T47D (cell line): ENCODE data around the gene RPL27.

Experiments used
- DNase-seq, 2 experiments: peaks; one replicate each; pipeline versions ENCODE4 v3.0.0 to v3.0.0-alpha.2; 2011 to 2012; ENCODE audit warnings: low read depth in 1 of 2, low spot score in 1 of 2
- JUND ChIP-seq: IDR thresholded peaks from 2 replicates; pipeline ENCODE4 v1.6.1; 2012; ENCODE audit warnings: low read depth
- in situ Hi-C: cut with HindIII; loops from 2 replicates; pipeline ENCODE4 v1.10.0; 2016; ENCODE audit warnings: low sequenced_read_pairs, low pct_unique_long_range_greater_than_20kb

Gene RPL27

DNA sequence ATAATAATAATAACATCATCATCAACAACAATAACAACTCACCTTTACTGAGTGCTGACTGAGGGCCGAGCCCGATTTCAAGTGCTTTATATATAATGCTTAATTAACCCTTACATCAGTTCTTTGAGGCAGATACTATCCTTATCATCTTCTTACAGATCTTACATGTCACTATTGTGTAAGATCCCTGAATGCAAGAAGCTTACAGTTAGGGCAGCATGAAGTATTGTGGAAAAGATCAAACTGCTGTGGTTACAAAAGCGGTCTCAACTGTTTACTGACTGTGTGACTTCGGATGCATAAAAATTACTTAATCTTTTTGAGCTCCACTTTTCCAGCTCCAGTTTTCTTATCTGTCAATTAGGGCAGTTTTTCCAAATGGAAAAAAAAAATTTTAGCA, 20.7 kb downstream of the RPL27 start:
- in situ Hi-C loops = no loop called here
- DNase-seq = no peak
- TF ChIP-seq JUND = no peak

DNA sequence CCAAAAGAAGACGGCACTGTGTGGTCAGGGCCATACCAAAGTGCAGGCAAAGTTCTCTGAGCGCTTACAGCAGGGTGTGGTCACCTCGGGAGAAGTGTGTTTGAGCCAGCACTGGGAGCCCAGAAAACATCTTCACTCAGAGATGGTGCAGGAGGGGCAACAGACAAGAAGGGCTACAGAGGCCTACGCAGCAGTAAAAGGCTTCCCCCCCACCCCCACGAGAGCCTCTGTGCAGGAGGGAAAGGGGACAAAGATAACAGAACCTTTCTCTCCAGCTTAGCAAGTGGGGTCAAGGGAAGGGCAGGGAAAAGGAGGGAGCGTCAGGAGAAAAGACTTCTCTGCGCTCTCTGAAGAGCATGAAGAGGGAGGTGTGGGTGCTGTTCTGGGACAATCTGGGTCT, 21.2 kb downstream of the RPL27 start:
- DNase-seq = no peak
- TF ChIP-seq JUND = no peak
- in situ Hi-C loops = no loop called here

DNA sequence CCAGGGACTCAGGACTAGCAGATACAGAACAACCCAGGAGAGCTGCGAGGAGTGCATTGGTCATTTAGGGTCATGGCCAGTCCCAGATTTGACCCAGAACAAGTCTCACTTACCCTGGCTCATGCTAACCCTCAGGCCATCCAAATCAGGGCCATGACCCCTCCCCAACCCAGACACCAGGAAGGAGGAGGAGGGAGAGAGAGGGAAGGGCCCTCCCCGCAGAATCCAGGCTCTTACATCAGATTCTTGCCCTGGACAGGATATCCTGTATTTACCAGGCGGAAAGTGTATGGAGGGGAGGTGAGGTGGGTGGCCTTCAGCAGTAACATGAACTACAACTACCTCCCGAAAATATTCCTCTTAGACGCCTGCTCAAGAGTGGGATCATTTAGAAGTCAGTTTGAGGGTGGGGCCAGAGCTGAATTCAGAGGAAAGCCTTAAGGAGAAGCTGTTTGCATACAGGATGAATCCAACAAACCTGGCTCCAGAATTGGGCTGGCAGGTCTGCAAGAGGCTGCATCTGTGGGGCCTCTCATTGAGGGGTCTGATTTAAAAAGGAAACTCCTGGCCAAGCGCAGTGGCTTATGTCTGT, 21.9 kb downstream of the RPL27 start:
- TF ChIP-seq JUND = no peak
- DNase-seq = no peak
- in situ Hi-C loops = no loop called here

DNA sequence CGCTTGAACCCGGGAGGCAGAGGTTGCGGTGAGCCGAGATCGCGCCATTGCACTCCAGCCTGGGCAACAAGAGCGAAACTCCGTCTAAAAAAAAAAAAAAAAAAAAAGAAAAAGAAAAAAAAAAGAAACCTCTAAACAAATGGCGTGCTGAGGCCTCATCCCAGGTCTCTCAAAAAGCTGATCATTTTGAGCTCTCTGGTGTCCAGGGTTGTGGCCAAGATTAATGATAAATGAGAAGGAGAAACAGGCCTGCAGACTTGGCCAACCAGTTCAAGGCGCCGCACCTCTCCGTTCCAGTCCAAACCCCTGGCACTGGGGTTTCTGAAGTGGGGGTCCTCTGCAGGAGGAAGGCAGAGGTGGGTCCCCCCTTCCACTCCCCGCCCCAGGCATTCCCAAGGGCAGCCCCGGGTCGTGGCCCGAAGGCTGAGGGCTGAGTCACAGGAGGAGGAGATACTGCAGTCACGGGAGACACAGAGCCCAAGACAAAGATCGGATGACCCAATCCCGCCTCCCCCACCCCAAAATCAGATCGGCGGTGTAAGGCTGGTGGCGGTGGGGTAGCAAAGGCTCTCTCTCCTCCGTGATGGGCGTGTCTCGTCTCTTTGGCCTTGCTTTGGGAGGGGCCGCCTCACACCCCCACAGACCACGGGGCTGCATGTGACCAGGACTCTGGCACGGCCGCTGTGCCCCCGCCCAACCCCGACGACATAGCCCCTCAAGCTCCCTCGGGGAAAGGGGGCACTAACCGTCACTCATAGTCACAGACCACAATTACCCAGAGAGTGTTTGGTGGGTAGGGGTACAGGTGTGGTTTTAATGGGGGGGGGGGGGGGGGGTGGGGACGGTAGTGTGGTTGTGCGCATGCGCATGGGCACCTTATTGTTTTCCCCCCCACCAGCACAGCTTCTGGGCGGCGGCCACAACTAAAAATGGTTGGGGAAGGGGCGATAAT, 22.8 kb downstream of the RPL27 start:
- in situ Hi-C loops = no loop called here
- TF ChIP-seq JUND = no peak
- DNase-seq = peak; percentile 67 to 87

DNA sequence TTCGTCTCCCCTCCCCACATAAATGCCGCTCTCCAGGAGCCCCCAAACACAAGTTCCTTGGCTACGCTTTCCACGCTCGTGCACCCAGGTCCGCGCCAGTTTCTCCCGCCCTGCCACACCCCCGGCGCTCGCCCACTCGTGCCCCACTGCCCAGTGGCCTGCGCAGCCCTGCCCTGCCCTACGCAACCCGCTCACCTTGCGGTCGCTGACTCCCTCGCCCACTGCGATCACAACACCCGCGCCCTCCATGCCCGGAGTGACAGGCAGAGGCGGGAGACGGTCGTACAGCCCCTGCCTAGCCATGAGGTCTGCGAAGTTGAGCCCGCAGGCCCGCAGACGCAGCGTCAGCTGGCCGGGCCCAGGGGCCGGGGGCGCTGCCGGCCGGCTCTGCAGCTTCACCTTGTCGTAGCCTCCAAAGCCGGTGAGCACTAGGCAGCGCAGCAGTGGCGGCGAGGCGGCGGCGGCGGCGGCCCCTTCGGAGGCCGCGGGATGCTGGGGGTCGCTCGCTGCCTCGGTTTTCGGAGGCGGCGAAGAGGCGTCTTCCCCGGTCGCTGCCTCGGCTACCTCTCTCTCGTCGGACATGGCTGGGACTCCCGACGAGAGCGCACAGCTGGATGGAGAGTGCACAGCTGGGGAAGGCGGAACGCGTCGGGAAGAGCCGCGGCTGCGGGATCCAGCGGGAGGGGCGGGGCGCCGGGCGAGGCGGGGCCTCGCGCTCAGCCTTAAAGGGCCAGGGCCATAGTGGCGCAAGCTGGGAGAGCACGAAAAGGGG, 23.7 kb downstream of the RPL27 start, which contains the start of gene VAT1:
Gene VAT1, minus strand, starts transcription at position 645 of the 772 bp plus-strand sequence. Its CDS starts 63 bp downstream, at position 582.
- in situ Hi-C loops = no loop called here

DNA sequence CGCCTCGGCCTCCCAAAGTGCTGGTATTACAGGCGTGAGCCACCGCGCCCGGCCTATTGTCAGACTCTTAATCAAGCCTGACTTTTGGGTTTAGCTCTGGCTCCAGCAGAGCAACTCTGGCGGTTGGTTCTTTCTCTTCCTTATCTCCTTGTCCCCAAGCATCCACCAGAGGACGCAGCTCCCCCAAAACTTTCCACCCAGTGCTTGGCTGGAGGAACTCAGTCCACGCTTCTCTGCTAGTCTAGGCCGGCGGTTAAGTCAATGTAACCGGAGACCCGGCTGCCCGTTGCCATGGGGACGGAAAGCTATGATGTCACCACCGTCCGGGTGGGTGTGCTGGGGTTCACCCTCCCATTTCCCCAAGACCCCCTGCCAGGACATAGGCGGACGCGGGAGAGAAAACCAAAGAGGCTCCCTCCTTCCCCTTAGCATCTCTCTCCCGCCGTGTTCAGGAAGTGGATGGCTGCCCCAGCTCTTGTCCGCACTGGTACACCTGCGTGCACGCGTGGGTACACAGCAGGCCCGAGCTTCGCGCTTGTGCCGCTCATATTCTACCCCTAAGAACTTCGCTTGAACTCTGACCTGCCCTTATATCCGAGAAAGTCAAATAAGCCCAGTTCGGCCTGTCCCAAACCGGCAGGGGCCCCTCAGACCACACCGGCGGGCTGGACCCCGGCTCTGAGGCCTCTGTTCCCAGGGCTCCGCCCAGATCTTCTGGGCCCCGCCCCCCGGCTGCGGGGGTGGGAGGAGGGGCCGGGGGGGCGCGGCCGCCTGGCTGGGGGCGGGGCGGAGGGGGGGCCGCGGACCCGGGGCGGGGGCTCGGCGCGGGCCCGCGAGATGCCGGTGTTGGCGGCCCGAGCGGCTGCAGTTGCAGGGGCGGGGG, 26.4 kb downstream of the RPL27 start, which contains the start of gene RND2:
Gene RND2, plus strand, starts transcription at position 825 of the 883 bp plus-strand sequence. CDS start 117 bp downstream, outside the sequence.
- peak; percentile 96 to 98 for DNase-seq
- in situ Hi-C loops = no loop called here
- no peak for TF ChIP-seq JUND

More for the DNA sequence above, 23.7 kb downstream of the RPL27 start, which contains the start of gene VAT1:
- no peak for TF ChIP-seq JUND
- peak; percentile 86 to 93 for DNase-seq

DNA sequence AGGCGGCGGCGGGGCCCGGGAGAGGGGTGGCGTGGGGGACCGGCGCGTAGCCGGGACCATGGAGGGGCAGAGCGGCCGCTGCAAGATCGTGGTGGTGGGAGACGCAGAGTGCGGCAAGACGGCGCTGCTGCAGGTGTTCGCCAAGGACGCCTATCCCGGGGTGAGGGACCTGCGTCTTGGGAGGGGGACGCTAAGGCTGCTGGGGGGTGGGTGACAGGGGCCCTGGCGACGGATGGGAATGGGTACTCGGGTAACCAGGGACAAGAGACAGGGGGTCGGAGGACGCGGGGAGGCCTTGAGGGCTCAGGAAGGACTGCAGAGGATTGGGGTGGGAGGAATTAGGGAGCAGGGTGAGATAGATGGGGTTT, 27.1 kb downstream of the RPL27 start:
- TF ChIP-seq JUND = no peak
- DNase-seq = no peak
- in situ Hi-C loops = no loop called here

DNA sequence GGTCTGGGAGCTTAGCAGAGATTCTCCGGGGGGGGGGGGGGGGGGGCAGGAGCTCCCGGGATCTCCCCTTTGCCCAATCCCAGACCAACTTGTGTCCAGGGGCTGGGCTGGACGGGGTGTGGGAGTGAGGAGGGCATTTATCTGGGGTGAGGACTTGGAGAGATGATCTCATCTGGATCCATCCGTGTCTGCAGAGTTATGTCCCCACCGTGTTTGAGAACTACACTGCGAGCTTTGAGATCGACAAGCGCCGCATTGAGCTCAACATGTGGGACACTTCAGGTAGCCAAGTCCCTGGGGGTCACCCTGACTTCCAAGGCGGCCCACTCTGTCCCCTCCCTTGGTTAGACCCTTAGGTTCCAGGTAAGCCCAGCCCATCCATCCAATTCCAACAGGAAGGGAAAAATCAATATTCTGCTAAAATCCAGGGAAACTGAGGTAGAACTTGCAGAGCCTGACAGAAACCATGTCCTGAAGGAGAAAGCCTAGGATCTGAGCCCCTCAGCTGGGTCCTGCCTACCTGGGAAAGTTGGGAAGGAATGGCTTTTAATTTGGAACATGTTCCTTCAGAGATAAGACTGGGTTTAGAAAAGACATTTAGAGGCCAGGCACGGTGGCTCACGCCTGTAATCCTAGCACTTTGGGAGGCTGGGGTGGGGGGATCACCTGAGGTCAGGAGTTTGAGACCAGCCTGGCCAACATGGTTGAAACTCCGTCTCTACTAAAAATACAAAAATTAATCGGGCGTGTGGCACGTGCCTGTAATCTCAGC, 27.7 kb downstream of the RPL27 start:
- no peak for TF ChIP-seq JUND
- in situ Hi-C loops = no loop called here
- DNase-seq = no peak

DNA sequence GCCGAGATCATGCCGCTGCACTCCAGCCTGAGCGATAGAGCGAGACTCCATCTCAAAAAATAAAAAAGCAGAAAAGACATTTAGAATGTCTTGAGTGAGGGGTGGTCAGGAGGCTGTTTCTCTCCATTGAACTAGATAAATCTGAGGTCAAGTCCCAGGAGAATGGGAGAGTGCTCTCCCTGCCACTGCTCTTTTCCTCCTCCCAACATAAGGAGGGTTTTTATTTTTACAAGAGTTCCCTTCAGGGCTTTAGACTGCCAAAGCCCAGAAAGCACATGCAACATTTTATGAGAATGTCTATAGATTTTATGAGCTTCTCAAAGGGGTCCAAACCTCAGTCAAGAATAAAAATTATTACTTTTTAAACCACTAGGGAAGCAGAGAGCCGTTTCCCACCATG, 28.4 kb downstream of the RPL27 start:
- in situ Hi-C loops = no loop called here
- no peak for TF ChIP-seq JUND
- no peak for DNase-seq

DNA sequence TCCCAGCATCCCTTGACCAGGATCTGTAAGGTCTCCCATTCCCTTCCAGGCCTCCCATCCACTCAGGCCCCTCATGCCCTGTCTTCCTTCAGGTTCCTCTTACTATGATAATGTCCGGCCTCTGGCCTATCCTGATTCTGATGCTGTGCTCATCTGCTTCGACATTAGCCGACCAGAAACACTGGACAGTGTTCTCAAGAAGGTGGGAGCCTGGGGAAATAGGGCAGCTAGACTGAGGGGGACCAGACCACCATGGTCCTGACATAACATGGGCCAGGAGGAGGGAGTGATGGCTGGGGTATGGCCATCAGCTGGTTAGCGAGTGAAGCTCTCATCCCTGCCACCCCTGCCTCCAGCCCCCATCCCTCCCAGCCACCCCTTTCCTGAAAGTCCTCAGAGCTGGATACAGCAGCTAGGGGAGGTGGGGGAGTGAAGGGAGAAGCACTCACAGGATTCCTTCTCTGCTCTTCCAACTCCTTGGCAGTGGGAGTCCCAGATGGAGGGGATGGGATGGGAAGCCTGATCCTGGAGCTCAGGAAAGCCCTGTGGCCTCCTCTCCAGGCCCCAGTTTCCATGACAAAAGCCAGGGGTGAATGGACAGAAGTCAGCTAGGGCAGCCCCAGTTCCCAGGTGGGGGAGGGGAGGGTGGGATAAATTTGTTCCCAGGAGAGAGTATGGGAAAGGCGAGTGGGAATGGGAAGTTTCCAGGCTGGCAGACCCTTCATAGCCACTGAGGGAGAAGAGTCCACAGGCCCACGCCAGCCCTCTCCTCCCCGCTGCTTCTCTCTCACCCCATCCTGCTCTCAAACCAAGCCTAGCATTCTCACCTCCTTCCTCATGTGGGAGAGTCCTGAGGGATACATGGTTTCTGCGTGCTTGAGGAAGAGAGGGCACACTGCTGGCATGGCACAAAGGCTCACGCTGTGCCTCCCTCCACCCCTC, 29.1 kb downstream of the RPL27 start:
- in situ Hi-C loops = no loop called here
- TF ChIP-seq JUND = no peak
- no peak for DNase-seq
